Measurements from ENCODE around the gene RELN.

GRCh38 chr7:103501206-103501605 is 488.3 kb downstream of the RELN start:
- TF ChIP-seq ZNF707 (tag by site-specific recombination; IDR thresholded peaks at IDR 0.05) (no peak), ZNF214 (tag by site-specific recombination; IDR thresholded peaks at IDR 0.05; ENCODE audit: borderline replicate concordance) (no peak), CTCF (tag by site-specific recombination; IDR thresholded peaks at IDR 0.05) (no peak), ZNF398 (tag by site-specific recombination; IDR thresholded peaks at IDR 0.05) (no peak)

Measured in HEK293 (cell line).